Large intestine (tissue), 3 donors: ENCODE data around the gene ZNF619. TPM values are rescaled to one million over a fixed set of nuclear protein-coding genes. Genes with fewer than 3 reads are reported as not detected.

Experiments
- DNase-seq, 2 donors: peaks; one replicate each; pipeline versions ENCODE4 v3.0.0 to v3.0.0-alpha.2; 2013
- H3K27ac ChIP-seq: one replicate; pipeline ENCODE4 v1.5.1; 2013; ENCODE audit warnings: low read length
- H3K27me3 ChIP-seq: 2 replicates; pipeline ENCODE4 v1.6.1; 2013; ENCODE audit warnings: low read length; ENCODE audit not compliant: control insufficient read depth, insufficient read depth
- H3K36me3 ChIP-seq: 2 replicates; pipeline ENCODE4 v1.6.1; 2013; ENCODE audit warnings: low read length; ENCODE audit not compliant: control insufficient read depth, insufficient read depth
- H3K4me1 ChIP-seq: one replicate; pipeline ENCODE4 v1.6.1; 2013; ENCODE audit warnings: low read length; ENCODE audit not compliant: control insufficient read depth, insufficient read depth
- H3K4me3 ChIP-seq: one replicate; pipeline ENCODE4 v1.5.1; 2013; ENCODE audit warnings: low read length
- H3K9me3 ChIP-seq: one replicate; pipeline ENCODE4 v1.6.1; 2013; ENCODE audit warnings: mild to moderate bottlenecking, low read depth, low read length, moderate library complexity; ENCODE audit not compliant: control insufficient read depth
- WGBS: methylation state at CpG from one replicate; pipeline ENCODE4 v1.1.5; 2013; ENCODE audit warnings: low lambda C conversion rate; ENCODE audit not compliant: insufficient coverage; 5-methylcytosine and 5-hydroxymethylcytosine counted together
- polyA plus RNA-seq: library from polyadenylated mRNA; unstranded; fragments of 120-200 nt; gene quantifications from one replicate; pipeline ENCODE4 v1.2.1, GENCODE V29; 2013

The ZNF619 gene
- polyA plus RNA-seq, 1 donor, result 6.1 TPM

GRCh38 chr3:40464339-40465110, 12.4 kb upstream of the ZNF619 start:
- no peaks in the 10 kb centered on the region for H3K9me3 ChIP-seq
- 84% methylated on average over 4 of the region's 9 CpGs for WGBS
- H3K4me3 ChIP-seq, result no peak overlapping the region
- H3K27ac ChIP-seq, result no peak overlapping the region
- peaks cover 52% of the 10 kb centered on the region for H3K36me3 ChIP-seq
- DNase-seq, result no peak
- H3K27me3 ChIP-seq, result no peaks in the 10 kb centered on the region
- H3K4me1 ChIP-seq, result no peaks in the 10 kb centered on the region

- Histone ChIP-seq H3K27me3 (no peaks in the 10 kb centered on the region), H3K4me3 (no peak overlapping the region), H3K27ac (no peak overlapping the region), H3K4me1 (no peaks in the 10 kb centered on the region), H3K36me3 (peaks cover 49% of the 10 kb centered on the region), H3K9me3 (no peaks in the 10 kb centered on the region)
- WGBS, result 97% methylated on average over 3 of the region's 4 CpGs
- no peak for DNase-seq
Observed at GRCh38 chr3:40465111-40465407, 11.9 kb upstream of the ZNF619 start.

DNA sequence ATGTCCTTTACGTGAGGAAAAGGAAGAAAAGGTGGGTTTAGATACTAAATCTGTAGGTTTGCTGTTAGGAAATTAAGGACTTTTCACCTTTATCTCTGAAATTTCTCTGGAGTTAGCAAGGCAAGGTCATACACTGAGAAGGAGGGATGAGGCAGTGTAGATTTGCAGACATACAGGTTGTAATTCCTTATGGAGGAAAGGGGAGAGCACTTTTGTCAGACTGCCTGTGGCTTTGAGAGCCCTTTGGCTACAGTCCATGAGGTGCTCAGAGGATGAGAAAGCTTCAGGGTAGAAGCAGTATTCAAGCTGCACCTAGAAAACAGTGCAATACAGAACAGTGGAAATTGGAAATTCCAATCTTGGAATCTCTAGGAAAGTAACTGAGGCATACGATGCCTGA, 11.5 kb upstream of the ZNF619 start:
- no peak for DNase-seq
- Histone ChIP-seq H3K27ac (no peak overlapping the region), H3K4me3 (no peak overlapping the region), H3K27me3 (no peaks in the 10 kb centered on the region), H3K36me3 (peaks cover 45% of the 10 kb centered on the region), H3K4me1 (no peaks in the 10 kb centered on the region), H3K9me3 (no peaks in the 10 kb centered on the region)
- 89% methylated on average over 2 of the region's 2 CpGs for WGBS

DNA sequence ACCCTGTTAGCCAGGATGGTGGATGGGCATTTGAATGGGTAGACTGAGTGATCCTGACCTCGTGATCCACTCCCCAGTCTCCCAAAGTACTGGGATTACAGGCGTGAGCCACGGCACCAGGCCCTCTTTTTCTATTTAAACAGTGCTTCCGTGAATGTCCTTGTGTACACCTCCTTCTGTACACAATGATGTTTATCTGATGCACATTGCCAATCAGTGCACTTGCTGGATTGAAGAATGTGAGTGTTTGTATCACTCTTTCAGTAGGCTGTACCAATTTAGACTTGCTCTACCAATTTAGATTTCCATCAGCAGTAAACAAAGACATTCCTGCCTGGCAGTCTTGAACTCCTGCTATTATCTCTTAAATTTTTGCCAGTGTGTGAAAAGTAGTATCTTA, 8.9 kb upstream of the ZNF619 start:
- peaks cover 22% of the 10 kb centered on the region for H3K36me3 ChIP-seq
- no CpG with 5 or more reads among the region's 4 CpGs for WGBS
- H3K9me3 ChIP-seq, result no peaks in the 10 kb centered on the region
- no peak overlapping the region for H3K4me3 ChIP-seq
- H3K27ac ChIP-seq, result no peak overlapping the region
- no peaks in the 10 kb centered on the region for H3K27me3 ChIP-seq
- no peaks in the 10 kb centered on the region for H3K4me1 ChIP-seq
- DNase-seq, result no peak

- Histone ChIP-seq H3K36me3 (no peaks in the 10 kb centered on the region), H3K4me3 (no peak overlapping the region), H3K27ac (no peak overlapping the region), H3K9me3 (no peaks in the 10 kb centered on the region), H3K4me1 (no peaks in the 10 kb centered on the region), H3K27me3 (no peaks in the 10 kb centered on the region)
- peak in 1 of 2 donors; percentile 28 for DNase-seq
- 51% methylated on average over 4 of the region's 4 CpGs for WGBS
Observed at GRCh38 chr3:40470701-40471100, 6.2 kb upstream of the ZNF619 start.

DNA sequence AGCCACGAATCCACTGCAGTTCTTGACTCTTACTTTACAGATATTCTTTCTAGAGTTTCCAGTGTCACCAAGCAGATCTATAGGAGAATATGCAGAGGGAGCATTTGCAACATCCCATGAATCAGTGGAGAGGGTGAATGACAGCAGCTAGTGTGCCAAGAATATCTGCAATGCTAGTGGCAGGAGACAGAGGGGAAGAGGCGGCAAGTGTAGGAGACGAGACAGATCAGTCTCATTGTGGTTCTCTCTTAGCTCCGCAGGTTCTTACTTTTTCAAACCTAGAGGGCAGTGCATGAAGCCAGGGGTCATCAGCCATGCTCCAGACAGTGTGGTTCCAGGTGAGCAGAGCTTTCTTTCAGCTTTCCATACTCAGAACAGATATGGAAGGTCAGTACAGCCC, 744 bp downstream of the ZNF619 start:
- peak overlapping the region; percentile 75 for H3K4me3 ChIP-seq

DNA sequence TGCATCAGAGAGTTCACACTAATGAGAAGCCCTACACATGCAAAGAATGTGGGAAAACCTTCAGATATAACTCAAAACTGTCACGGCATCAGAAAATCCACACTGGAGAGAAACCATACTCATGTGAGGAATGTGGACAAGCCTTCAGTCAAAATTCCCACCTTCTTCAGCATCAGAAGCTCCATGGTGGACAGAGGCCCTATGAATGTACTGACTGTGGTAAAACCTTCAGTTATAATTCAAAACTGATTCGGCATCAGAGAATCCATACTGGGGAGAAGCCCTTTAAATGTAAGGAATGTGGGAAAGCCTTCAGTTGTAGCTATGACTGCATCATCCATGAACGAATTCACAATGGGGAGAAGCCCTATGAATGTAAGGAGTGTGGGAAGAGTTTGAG, 10.2 kb downstream of the ZNF619 start:
- Histone ChIP-seq H3K36me3 (peaks cover 52% of the 10 kb centered on the region), H3K27me3 (no peaks in the 10 kb centered on the region), H3K4me3 (no peak overlapping the region), H3K27ac (no peak overlapping the region), H3K9me3 (peaks cover 3% of the 10 kb centered on the region), H3K4me1 (no peaks in the 10 kb centered on the region)
- WGBS, result no CpG with 5 or more reads among the region's 3 CpGs
- no peak for DNase-seq

More for the DNA sequence above, 744 bp downstream of the ZNF619 start:
- H3K4me1 ChIP-seq, result peaks cover 4% of the 10 kb centered on the region
- peaks cover 26% of the 10 kb centered on the region for H3K36me3 ChIP-seq
- no peak overlapping the region for H3K27ac ChIP-seq
- WGBS, result no CpG with 5 or more reads among the region's 4 CpGs
- H3K9me3 ChIP-seq, result no peaks in the 10 kb centered on the region
- peak in 1 of 2 donors; percentile 13 for DNase-seq
- no peaks in the 10 kb centered on the region for H3K27me3 ChIP-seq

GRCh38 chr3:40490916-40491315, 14.0 kb downstream of the ZNF619 start:
- no peaks in the 10 kb centered on the region for H3K27me3 ChIP-seq
- H3K36me3 ChIP-seq, result peaks cover 24% of the 10 kb centered on the region
- H3K27ac ChIP-seq, result no peak overlapping the region
- no CpG with 5 or more reads among the region's 5 CpGs for whole genome bisulfite sequencing
- no peak overlapping the region for H3K4me3 ChIP-seq
- peaks cover 3% of the 10 kb centered on the region for H3K9me3 ChIP-seq
- H3K4me1 ChIP-seq, result no peaks in the 10 kb centered on the region
- no peak for DNase-seq

- Histone ChIP-seq H3K27ac (no peak overlapping the region), H3K9me3 (no peaks in the 10 kb centered on the region), H3K27me3 (no peaks in the 10 kb centered on the region), H3K4me1 (no peaks in the 10 kb centered on the region), H3K36me3 (no peaks in the 10 kb centered on the region), H3K4me3 (no peak overlapping the region)
- no peak for DNase-seq
- WGBS, result no CpG with 5 or more reads among the region's 2 CpGs
Observed at GRCh38 chr3:40494698-40495097, 17.8 kb downstream of the ZNF619 start.

- no peak for DNase-seq
- H3K27ac ChIP-seq, result no peak overlapping the region
- no peaks in the 10 kb centered on the region for H3K27me3 ChIP-seq
- no peaks in the 10 kb centered on the region for H3K9me3 ChIP-seq
- no peaks in the 10 kb centered on the region for H3K4me1 ChIP-seq
- H3K4me3 ChIP-seq, result no peak overlapping the region
- no peaks in the 10 kb centered on the region for H3K36me3 ChIP-seq
- no CpG with 5 or more reads among the region's 2 CpGs for WGBS
Observed at GRCh38 chr3:40497288-40497687, 20.4 kb downstream of the ZNF619 start.

DNA sequence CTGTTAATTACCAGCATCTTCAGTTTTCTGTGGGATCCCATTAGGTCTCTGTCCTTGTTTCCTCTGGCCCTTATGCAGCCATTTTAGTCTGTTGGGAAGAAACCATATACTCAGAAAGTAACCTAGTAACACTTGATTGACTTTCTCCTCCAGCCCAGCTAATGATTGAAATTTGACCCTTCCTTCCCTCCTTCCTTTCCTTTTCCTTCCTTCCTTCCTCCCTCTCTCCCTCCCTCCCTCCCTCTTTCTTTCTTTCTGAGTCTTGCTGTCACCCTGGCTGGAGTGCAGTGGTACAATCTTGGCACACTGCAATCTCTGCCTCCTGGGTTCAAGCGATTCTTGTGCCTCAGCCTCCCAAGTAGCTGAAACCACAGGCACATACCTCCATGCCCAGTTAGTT, 23.0 kb downstream of the ZNF619 start:
- Histone ChIP-seq H3K4me3 (no peak overlapping the region), H3K36me3 (no peaks in the 10 kb centered on the region), H3K27me3 (no peaks in the 10 kb centered on the region), H3K27ac (no peak overlapping the region), H3K4me1 (no peaks in the 10 kb centered on the region), H3K9me3 (no peaks in the 10 kb centered on the region)
- no CpG with 5 or more reads among the region's 1 CpG for WGBS
- DNase-seq, result no peak
